Kidney epithelial cell (primary cell): ENCODE results near the gene MVB12A. TPM values are rescaled to one million over a fixed set of nuclear protein-coding genes. Genes with fewer than 3 reads are reported as not detected.

Source experiments
- DNase-seq: peaks from one replicate; pipeline ENCODE4 v3.0.0-alpha.2; 2010; ENCODE audit warnings: low read depth
- H3K27me3 ChIP-seq: 2 replicates; pipeline ENCODE4 v1.6.0; 2011; ENCODE audit warnings: low read length; ENCODE audit not compliant: control insufficient read depth, insufficient read depth
- H3K36me3 ChIP-seq: 2 replicates; pipeline ENCODE4 v1.5.1; 2011; ENCODE audit warnings: low read length; ENCODE audit not compliant: control insufficient read depth, insufficient read depth
- H3K4me3 ChIP-seq: 2 replicates; pipeline ENCODE4 v1.5.1; 2011; ENCODE audit warnings: low read depth, mild to moderate bottlenecking, control low read depth, low read length
- total RNA-seq: library from RNA; depleted of rRNA; stranded (reverse); fragments of >200 nt; gene quantifications from 2 replicates; pipeline ENCODE4 v1.2.3, GENCODE V29; 2015
- TF ChIP-seq, protein P1 (sequence below): IDR thresholded peaks from 2 replicates; pipeline ENCODE4 v1.5.1; 2011; ENCODE audit warnings: mild to moderate bottlenecking, moderate library complexity, low read length, control low read depth, inconsistent platforms; ENCODE audit not compliant: insufficient read depth, poor library complexity, severe bottlenecking

Gene MVB12A
- total RNA-seq, 1 donor from 2014 or later, result 66.1 TPM

DNA sequence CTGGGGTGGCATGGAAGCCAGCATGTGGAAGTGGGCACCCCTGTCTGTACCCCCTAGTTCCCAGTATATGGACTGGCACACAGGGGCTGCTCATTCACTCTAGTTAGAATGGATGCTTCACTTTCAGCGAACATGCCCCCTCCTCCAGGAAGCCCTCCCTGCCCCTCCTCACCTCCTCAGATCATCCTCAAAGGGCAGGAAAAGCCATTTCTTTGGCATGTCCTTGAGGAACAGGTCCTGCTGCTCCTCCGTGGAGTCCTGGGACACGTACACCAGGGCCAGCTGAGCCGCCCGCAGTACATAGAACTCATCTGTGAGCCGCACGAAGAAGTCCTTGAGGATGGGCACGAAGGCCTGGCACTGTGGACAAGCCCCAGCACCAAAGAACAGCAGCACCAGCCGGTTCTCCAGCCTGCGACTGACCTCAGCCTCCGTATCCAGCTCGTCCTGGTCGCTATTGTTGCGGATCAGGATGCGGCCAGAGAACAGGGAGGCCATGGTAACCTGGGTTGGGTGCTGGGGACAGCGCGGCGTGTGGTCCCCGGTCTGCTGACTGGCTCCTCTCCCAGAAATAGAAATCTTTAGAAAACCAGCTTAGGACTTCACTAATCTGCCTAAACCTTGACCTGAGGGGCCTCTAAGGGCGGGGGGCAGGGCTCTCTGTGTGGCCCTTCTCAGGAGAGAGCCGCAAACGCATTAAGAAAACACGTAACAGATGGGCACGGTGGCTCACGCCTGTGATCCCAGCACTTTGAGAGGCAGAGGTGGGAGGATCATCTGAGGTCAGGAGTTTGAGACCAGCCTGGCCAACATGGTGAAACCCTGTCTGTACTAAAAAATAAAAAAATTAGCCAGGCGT, 40.8 kb downstream of the MVB12A start, which contains the start of gene NXNL1:
TSS of gene NXNL1 (minus strand) at position 555 of the 859 bp plus-strand sequence. CDS start at position 498, 57 bp downstream.
- TF ChIP-seq, protein P1, sequence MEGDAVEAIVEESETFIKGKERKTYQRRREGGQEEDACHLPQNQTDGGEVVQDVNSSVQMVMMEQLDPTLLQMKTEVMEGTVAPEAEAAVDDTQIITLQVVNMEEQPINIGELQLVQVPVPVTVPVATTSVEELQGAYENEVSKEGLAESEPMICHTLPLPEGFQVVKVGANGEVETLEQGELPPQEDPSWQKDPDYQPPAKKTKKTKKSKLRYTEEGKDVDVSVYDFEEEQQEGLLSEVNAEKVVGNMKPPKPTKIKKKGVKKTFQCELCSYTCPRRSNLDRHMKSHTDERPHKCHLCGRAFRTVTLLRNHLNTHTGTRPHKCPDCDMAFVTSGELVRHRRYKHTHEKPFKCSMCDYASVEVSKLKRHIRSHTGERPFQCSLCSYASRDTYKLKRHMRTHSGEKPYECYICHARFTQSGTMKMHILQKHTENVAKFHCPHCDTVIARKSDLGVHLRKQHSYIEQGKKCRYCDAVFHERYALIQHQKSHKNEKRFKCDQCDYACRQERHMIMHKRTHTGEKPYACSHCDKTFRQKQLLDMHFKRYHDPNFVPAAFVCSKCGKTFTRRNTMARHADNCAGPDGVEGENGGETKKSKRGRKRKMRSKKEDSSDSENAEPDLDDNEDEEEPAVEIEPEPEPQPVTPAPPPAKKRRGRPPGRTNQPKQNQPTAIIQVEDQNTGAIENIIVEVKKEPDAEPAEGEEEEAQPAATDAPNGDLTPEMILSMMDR, result no peak
- peaks cover 14% of the 10 kb centered on the region for H3K27me3 ChIP-seq
- H3K4me3 ChIP-seq, result no peak within 1 kb of the TSS
- no peaks in the 10 kb centered on the region for H3K36me3 ChIP-seq
- DNase-seq, result no peak

DNA sequence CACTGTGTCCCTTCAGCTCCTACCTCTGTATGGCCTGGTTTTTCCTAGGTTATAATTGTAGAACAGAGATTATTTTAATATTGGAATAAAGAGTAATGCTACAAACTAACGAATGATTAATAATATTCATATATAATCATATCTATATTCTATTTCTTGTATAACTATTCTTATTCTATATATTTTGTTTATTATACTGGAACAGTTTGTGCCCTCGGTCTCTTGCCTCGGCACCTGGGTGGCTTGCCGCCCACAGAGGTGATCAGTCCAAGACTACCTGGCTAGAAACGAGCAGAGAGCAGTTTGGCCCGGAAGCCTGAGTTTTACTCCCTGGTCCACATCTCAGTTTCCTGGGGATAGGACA, 46.6 kb downstream of the MVB12A start:
- H3K27me3 ChIP-seq, result peaks cover 3% of the 10 kb centered on the region
- H3K36me3 ChIP-seq, result no peaks in the 10 kb centered on the region
- TF ChIP-seq, protein P1, result no peak
- no peak for DNase-seq
- H3K4me3 ChIP-seq, result no peak overlapping the region

DNA sequence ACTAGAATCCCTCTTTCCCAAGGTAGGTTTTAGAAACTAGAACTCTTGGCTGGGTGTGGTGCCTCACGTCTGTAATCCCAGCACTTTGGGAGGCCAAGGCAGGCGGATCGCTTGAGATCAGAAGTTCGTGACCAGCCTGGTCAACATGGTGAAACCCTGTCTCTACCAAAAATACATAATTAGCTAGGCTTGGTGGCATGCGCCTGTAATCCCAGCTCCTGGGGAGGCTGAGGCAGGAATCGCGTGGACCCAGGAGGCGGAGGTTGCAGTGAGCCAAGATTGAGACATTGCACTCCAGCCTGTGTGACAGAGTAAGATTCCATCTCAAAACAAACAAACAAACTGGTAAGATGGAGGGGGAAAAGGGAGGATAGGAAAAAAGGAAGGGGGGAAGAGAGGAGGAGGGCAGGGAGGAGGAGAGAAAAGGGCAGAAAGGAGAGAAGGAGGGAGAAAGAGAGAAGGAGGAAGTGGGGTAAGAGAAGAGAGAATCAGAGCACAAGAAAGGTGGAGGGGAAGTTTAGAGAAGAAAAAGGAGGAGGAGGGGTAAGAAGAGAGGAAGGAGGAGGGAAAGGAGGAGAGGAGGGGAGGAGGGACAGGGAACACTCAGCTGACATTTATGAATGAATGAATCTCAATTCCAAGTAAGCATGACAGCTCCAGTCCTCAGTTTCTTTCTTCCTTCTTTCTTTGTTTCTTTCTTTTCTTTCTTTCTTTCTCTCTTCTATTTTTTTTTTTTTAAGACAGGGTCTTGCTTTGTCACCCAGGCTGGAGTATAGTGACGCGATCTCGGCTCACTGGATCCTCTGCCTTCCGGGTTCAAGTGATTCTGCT, 47.8 kb downstream of the MVB12A start:
- TF ChIP-seq, protein P1, result no peak

DNA sequence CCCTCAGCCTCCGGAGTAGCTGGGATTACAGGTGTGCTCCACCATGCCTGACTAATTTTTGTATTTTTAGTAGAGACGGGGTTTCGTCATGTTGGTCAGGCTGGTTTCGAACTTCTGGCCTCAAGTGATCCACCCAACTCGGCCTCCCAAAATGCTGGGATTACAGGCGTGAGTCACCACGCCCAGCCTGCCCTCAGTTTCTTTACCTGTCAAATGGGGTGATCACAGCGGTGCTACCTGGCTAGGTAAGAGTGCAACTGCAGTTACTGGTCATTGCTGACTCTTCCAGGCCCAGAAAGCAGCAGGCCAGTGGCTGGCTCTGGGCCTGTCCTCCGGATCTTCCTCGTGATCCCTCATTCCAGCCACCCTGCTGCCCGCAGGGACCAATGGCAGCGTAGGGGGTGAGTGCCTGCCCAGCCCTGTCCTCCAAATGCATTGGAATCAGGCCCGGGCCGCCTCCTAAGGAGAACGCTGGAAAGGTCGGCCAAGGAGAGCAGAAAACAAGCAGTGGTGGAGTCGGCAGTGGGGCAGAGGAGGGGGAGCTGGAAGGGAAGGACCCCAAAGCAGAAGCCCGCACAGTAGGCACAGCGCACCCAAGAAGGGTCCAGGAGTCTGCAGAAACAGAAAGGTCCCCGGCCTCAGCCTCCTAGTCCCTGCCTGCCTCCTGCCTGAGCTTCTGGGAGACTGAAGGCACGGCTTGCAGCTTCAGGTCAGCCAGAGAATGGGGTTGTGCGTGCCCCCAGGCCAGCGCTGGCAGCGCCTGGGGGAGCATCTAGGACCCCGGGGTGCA, 48.6 kb downstream of the MVB12A start:
- Histone ChIP-seq H3K4me3 (no peak overlapping the region), H3K36me3 (no peaks in the 10 kb centered on the region), H3K27me3 (peaks cover 5% of the 10 kb centered on the region)
- TF ChIP-seq, protein P1, result no peak
- DNase-seq, result no peak

More for the DNA sequence above, 47.8 kb downstream of the MVB12A start:
- Histone ChIP-seq H3K36me3 (no peaks in the 10 kb centered on the region), H3K4me3 (no peak overlapping the region), H3K27me3 (peaks cover 5% of the 10 kb centered on the region)
- no peak for DNase-seq

DNA sequence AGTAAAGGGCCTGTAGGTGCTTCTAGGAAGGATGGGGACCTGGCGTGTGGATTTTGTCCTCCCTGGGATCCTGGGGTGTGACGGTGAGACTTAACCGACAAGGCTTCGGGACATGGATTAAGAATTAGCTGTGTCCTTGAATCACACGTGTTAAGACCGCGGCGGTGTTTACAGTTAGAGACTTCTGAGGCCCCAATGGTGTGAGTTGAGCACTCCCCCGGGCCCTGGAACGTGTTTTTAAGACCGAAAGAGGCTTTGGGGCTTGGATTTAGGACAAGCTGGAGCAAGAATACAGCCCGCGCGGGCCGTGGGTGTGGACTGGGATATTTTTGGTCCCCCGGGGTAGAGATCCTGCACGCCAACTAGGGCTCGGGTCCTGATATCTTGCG, 49.2 kb downstream of the MVB12A start:
- no peak for DNase-seq

More for the DNA sequence above, 49.2 kb downstream of the MVB12A start:
- TF ChIP-seq, protein P1, result no peak
- no peaks in the 10 kb centered on the region for H3K36me3 ChIP-seq
- H3K4me3 ChIP-seq, result peak overlapping the region; percentile 75
- H3K27me3 ChIP-seq, result peaks cover 5% of the 10 kb centered on the region
